ENCODE measurements around the gene R3HDM2.
A peak's percentile ranks its signal among the peaks of the same experiment; 100 is the strongest.

The R3HDM2 gene

DNA sequence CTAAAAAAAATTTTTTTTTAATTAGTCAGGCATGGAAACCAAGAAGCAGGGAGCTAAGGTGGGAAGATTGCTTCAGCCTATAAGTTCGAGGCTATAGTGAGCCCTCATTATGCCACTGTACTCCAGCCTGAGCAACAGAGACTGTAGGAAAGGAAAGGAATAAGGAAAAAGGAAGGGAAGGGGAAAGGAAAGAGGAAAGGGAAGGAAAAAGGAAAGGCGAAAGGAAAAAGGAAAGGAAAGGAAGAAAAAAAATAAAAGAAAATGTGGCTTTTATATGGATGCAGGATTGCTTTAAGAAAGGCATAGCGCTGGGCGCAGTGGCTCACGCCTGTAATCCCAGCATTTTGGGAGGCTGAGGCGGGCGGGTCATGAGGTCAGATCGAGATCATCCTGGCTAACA, 70.4 kb downstream of the R3HDM2 start:
- H3K4me3 ChIP-seq (ENCODE audit: low read depth, low read length) = no peak overlapping the region
- TF ChIP-seq, protein P1, sequence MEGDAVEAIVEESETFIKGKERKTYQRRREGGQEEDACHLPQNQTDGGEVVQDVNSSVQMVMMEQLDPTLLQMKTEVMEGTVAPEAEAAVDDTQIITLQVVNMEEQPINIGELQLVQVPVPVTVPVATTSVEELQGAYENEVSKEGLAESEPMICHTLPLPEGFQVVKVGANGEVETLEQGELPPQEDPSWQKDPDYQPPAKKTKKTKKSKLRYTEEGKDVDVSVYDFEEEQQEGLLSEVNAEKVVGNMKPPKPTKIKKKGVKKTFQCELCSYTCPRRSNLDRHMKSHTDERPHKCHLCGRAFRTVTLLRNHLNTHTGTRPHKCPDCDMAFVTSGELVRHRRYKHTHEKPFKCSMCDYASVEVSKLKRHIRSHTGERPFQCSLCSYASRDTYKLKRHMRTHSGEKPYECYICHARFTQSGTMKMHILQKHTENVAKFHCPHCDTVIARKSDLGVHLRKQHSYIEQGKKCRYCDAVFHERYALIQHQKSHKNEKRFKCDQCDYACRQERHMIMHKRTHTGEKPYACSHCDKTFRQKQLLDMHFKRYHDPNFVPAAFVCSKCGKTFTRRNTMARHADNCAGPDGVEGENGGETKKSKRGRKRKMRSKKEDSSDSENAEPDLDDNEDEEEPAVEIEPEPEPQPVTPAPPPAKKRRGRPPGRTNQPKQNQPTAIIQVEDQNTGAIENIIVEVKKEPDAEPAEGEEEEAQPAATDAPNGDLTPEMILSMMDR (conservative IDR thresholded peaks at IDR 0.05; ENCODE audit: low read depth, low read length) = no peak

DNA sequence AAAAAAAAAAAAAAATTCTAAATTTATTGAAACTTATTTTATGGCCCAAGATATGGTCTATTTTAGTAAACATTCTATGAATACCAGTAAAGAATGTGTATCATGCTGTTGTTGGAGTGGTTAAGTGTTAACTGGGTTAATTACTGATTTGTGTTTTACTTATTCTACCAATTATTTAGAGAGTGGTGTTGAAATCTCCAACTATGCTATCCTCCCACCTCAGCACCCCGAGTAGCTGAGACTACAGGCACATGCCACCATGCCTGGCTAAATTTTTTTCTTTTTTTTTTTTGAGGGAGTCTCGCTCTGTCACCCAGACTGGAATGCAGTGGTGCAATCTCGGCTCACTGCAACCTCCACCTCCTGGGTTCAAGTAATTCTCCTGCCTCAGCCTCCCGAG, 72.2 kb downstream of the R3HDM2 start:
- no peak for DNase-seq (ENCODE audit: low read depth)
- no peak overlapping the region for H3K4me3 ChIP-seq (ENCODE audit: low read depth, low read length)
- TF ChIP-seq, protein P1 (conservative IDR thresholded peaks at IDR 0.05; ENCODE audit: low read depth, low read length) = no peak

More for the DNA sequence above, 70.4 kb downstream of the R3HDM2 start:
- no peak for DNase-seq (ENCODE audit: low read depth)

DNA sequence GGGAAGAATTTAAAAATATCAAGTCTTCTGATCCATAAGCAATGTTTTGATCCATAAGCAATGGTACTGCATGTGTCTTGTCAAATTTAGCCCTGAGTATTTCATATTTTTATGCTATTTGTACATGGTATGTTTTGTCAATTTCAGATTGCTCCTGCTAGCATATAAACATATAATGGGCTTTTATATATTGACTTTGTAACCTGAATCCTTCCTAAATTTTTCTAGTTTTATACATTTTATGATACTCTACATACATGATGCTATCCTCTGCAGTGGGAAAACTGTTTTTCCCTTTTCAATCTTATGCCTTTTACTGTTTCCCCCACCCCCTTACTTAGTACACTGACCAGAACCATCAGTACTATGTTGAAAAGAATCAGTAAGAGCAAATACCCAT, 75.1 kb downstream of the R3HDM2 start:
- H3K4me3 ChIP-seq (ENCODE audit: low read depth, low read length) = no peak overlapping the region
- no peak for DNase-seq (ENCODE audit: low read depth)
- TF ChIP-seq, protein P1 (conservative IDR thresholded peaks at IDR 0.05; ENCODE audit: low read depth, low read length) = no peak

DNA sequence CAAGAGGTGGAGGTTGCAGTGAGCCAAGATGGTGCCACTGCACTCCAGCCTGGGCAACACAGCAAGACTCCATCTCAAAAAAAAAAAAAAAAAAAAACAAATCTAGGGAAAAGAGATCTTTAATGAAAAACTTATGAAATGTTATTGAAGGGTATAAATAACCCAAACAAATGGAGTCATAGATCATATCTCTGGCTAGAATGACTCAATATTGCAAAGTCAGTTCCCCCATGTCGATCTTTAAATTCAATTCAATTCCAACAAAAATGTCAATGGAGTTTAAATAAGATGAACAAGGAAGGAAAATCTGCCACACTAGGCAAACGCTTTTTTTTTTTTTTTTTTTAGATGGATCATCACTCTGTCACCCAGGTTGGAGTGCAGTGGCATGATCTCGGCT, 78.7 kb downstream of the R3HDM2 start:
- TF ChIP-seq, protein P1 (conservative IDR thresholded peaks at IDR 0.05; ENCODE audit: low read depth, low read length) = no peak
- no peak for DNase-seq (ENCODE audit: low read depth)
- H3K4me3 ChIP-seq (ENCODE audit: low read depth, low read length) = no peak overlapping the region

DNA sequence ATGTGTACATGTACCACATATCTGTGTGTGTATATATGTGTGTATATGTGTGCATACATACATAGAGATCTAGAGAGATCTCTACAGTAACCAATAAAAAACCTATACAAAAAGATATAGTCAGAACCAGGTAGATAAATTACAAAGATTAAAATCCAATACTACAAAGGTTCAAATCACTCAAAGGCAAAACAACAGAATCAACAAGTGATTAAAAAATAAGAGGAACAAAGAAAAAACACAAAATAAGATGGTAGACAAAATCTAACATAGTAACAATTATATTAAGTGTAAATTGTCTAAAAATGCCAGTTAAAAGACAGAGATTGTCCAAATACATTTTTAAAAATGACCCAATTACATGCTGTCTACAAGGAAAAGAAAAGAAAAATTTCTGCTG, 83.6 kb downstream of the R3HDM2 start:
- H3K4me3 ChIP-seq (ENCODE audit: low read depth, low read length) = no peak overlapping the region
- no peak for DNase-seq (ENCODE audit: low read depth)
- TF ChIP-seq, protein P1 (conservative IDR thresholded peaks at IDR 0.05; ENCODE audit: low read depth, low read length) = no peak

DNA sequence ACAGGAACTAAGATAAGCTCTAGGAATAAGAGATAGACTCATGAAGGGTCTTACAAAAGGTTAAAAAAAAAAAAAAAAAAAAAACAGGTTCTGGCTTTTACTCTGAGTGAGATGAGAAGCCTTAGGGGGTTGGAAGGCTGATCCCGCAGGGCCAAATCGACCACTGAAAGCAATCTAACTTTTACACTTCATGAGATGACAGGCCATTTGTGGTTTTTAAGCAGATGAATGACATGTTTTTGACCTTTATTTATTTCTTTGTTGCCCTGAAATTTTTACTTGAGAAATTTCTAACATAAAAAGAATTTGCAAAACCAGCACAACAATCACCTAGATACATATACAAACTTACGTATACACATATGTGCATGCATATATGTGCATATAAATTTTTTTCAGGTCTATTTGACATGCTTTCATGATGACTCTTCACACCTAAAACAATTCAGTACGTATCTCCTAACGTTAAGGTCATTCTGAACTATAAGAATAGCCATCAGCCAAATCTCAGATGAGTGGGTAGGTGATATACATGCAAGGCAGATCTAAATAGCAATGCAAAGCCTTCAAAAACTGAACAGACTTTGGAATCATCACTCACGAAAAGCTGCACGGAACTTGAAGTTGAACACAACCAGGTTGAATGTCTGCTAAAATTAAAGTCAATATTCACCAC, 87.0 kb downstream of the R3HDM2 start:
- DNase-seq (ENCODE audit: low read depth) = no peak
- TF ChIP-seq, protein P1 (conservative IDR thresholded peaks at IDR 0.05; ENCODE audit: low read depth, low read length) = no peak
- no peak overlapping the region for H3K4me3 ChIP-seq (ENCODE audit: low read depth, low read length)

DNA sequence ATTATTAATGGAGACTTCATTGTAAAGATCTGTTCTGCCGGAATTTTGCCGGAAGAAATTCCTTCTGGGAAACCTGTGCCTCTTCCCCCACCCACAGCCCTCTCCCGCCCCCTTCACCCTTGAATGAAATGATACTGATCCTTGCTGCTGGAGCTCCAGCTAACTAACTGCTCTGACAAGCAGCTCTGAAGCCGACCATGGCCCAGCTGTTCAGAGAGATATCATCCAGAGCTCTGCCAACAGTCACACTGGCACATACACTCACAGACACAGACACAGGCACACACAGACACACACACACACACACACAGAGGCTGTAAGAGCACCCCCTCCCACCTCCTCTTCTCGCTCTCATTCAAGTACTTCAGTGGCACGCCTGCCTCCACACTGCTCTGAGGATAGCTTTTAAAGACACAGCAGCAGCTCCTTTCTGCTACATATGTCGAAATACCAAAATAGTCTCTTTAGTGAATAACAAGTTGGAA, 88.6 kb downstream of the R3HDM2 start:
- peak; percentile 75 for DNase-seq (ENCODE audit: low read depth)
- peak overlapping the region; percentile 26 for H3K4me3 ChIP-seq (ENCODE audit: low read depth, low read length)
- TF ChIP-seq, protein P1 (conservative IDR thresholded peaks at IDR 0.05; ENCODE audit: low read depth, low read length) = no peak

Data from choroid plexus epithelial cell (primary cell).